ENCODE data around the gene CHST3. TPM values are rescaled to one million over a fixed set of nuclear protein-coding genes. Genes with fewer than 3 reads are reported as not detected.
A peak's percentile ranks its signal among the peaks of the same experiment; 100 is the strongest.

Gene CHST3
- total RNA-seq, 1 experiment from 2014 or later = 10.0 TPM

DNA sequence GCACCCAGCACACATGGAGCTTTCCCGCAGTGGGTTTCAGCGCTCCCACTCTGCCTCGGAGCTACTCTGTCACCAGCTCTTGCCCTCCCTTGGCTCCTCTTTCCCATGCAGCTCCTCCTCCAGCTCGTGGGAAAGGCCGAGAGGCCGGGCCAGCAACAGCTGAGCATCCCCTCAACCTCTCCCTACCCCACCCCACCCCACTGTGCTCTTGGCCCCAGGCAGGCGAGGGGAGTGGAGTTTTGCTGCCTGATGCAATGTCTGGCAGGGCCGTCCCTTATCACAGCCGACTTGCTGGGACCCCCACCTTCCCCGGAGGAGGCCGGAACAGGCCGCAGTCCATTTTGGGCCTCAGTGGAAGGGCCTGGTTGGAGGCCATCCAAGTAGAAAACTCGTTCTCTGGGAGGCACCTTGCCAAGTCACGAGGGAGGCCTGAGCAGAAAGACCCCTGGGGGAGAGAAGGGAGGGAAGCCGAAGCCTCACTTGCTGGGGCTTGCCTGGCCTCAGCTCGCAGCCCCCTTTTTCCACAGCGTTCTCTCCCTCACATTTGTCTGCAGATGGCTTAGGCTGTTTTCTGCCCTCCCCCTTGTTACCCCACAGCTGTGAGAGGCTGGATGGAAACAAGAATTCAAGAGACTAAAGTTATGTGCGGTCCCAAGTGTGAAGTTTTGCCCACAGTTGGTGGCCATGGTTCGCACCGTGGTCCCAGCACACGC, 35.3 kb downstream of the CHST3 start:
- Histone ChIP-seq H3K27ac (ENCODE audit: low read depth, low read length, poor library complexity, severe bottlenecking) (peak overlapping the region; percentile 39), H3K27me3 (replicated peaks; ENCODE audit: insufficient read depth, low read depth, low read length, poor library complexity) (no peaks in the 10 kb centered on the region), H3K4me1 (ENCODE audit: insufficient read depth, low read length, poor library complexity, severe bottlenecking) (peaks cover 19% of the 10 kb centered on the region), H3K36me3 (ENCODE audit: insufficient read depth, low read length, poor library complexity, severe bottlenecking) (no peaks in the 10 kb centered on the region), H3K9me3 (ENCODE audit: low read depth, low read length, poor library complexity, severe bottlenecking) (no peaks in the 10 kb centered on the region), H3K4me3 (ENCODE audit: low read depth, low read length, poor library complexity, severe bottlenecking) (no peak overlapping the region)
- no peak for TF ChIP-seq EZH2 (IDR thresholded peaks at IDR 0.05; ENCODE audit: borderline replicate concordance, low read depth, low read length, poor library complexity, severe bottlenecking)
- TF ChIP-seq, protein P1, sequence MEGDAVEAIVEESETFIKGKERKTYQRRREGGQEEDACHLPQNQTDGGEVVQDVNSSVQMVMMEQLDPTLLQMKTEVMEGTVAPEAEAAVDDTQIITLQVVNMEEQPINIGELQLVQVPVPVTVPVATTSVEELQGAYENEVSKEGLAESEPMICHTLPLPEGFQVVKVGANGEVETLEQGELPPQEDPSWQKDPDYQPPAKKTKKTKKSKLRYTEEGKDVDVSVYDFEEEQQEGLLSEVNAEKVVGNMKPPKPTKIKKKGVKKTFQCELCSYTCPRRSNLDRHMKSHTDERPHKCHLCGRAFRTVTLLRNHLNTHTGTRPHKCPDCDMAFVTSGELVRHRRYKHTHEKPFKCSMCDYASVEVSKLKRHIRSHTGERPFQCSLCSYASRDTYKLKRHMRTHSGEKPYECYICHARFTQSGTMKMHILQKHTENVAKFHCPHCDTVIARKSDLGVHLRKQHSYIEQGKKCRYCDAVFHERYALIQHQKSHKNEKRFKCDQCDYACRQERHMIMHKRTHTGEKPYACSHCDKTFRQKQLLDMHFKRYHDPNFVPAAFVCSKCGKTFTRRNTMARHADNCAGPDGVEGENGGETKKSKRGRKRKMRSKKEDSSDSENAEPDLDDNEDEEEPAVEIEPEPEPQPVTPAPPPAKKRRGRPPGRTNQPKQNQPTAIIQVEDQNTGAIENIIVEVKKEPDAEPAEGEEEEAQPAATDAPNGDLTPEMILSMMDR (conservative IDR thresholded peaks at IDR 0.05; ENCODE audit: low read depth, low read length) = no peak
- no TSS peak for BruUV-seq (replicated peaks)
- peak; percentile 37 for DNase-seq (ENCODE audit: low spot score)
- ChIA-PET CTCF (interaction anchor here (0.6 kb wide), 1 partner anchor 103 kb away, joined by 3 read pairs; no protein-coding TSS in a partner anchor), POLR2A (ENCODE audit: low non-redundant PET) (interaction anchor here (0.6 kb wide), 1 partner anchor 11 kb away, joined by 3 read pairs; no protein-coding TSS in a partner anchor)
- intact Hi-C loops (cut with micrococcal nuclease; ENCODE audit: unreplicated experiment) = no loop called here

DNA sequence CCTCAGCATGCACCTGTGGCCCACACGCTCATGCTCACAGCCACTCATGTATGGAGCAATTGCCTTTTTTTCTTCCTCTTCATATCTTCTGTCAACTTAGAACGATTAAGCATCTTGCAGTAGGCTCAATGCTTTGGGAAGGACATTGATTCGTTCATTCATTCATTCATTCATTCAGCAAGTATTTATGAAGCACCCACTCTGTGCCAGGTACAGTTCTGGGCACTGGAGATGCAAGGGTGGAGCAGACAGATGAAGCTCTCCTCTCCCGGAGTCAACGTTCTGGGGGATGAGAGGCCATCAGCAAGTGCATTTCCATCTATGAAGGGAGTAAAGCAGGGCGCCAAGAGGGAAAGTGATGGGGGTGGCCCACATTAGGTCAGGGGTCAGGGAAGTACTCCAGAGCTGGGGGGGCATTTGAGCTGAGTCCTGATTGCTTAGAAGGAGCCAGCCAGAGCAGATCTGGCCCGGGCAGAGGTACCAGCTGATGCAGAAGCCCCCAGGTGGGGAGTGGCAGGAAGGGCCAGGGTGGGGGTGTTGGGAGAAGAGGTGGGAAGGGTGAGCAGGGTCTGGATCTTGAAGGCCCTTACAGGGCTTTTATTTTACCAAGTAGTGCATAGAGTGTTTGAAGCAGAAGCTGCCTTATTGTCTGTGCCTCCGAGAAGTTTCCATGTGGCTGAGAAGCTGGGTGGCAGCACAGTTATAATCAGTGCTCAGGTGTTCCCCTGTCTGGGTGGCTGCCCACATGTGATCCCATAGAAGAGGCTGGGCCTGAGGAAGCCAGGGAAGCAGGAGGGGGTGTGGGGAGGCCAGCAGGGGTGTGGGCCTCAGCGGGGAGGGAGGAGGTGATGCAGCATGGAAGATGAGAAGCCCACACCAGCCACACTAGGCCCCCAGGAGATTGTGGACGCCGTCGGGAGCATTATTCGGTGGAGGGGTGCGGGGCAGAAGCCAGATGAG, 36.2 kb downstream of the CHST3 start:
- ChIA-PET CTCF (interaction anchor here (0.6 kb wide), 1 partner anchor 104 kb away, joined by 3 read pairs; no protein-coding TSS in a partner anchor), POLR2A (ENCODE audit: low non-redundant PET) (no interaction called here)
- no peaks in the 10 kb centered on the region for H3K36me3 ChIP-seq (ENCODE audit: insufficient read depth, low read length, poor library complexity, severe bottlenecking)

DNA sequence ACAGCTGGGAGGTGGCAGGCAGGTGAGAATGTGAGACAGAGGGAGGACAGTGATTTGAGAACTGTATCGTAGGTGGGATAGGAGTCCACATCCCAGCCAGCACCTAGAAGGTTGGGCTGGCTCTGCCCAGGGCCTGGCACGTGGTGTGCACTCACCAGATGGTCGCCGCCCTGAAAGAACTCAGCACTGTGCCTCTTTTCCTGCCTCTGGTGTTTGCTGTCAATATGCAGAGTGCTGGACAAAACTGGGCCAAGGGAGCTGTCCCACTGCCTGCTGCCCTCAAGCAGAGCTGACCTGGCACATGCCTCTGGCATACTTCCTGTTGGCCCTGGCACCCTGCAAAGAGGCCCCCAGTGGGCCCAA, 36.8 kb downstream of the CHST3 start:
- intact Hi-C loops (cut with micrococcal nuclease; ENCODE audit: unreplicated experiment) = no loop called here
- H3K9me3 ChIP-seq (ENCODE audit: low read depth, low read length, poor library complexity, severe bottlenecking) = no peaks in the 10 kb centered on the region
- no TSS peak for BruUV-seq (replicated peaks)
- TF ChIP-seq, protein P1 (conservative IDR thresholded peaks at IDR 0.05; ENCODE audit: low read depth, low read length) = no peak
- H3K27ac ChIP-seq (ENCODE audit: low read depth, low read length, poor library complexity, severe bottlenecking) = peak overlapping the region; percentile 42
- CTCF ChIA-PET = no interaction called here
- DNase-seq (ENCODE audit: low spot score) = no peak
- no peaks in the 10 kb centered on the region for H3K27me3 ChIP-seq (replicated peaks; ENCODE audit: insufficient read depth, low read depth, low read length, poor library complexity)
- POLR2A ChIA-PET (ENCODE audit: low non-redundant PET) = no interaction called here
- peaks cover 19% of the 10 kb centered on the region for H3K4me1 ChIP-seq (ENCODE audit: insufficient read depth, low read length, poor library complexity, severe bottlenecking)
- no peaks in the 10 kb centered on the region for H3K36me3 ChIP-seq (ENCODE audit: insufficient read depth, low read length, poor library complexity, severe bottlenecking)
- no peak overlapping the region for H3K4me3 ChIP-seq (ENCODE audit: low read depth, low read length, poor library complexity, severe bottlenecking)

More for the DNA sequence above, 36.2 kb downstream of the CHST3 start:
- Histone ChIP-seq H3K9me3 (ENCODE audit: low read depth, low read length, poor library complexity, severe bottlenecking) (no peaks in the 10 kb centered on the region), H3K27me3 (replicated peaks; ENCODE audit: insufficient read depth, low read depth, low read length, poor library complexity) (no peaks in the 10 kb centered on the region), H3K4me1 (ENCODE audit: insufficient read depth, low read length, poor library complexity, severe bottlenecking) (peaks cover 19% of the 10 kb centered on the region), H3K4me3 (ENCODE audit: low read depth, low read length, poor library complexity, severe bottlenecking) (no peak overlapping the region), H3K27ac (ENCODE audit: low read depth, low read length, poor library complexity, severe bottlenecking) (peak overlapping the region; percentile 42)
- TF ChIP-seq, protein P1 (conservative IDR thresholded peaks at IDR 0.05; ENCODE audit: low read depth, low read length) = no peak
- TF ChIP-seq EZH2 (IDR thresholded peaks at IDR 0.05; ENCODE audit: borderline replicate concordance, low read depth, low read length, poor library complexity, severe bottlenecking) = no peak
- no peak for DNase-seq (ENCODE audit: low spot score)
- intact Hi-C loops (cut with micrococcal nuclease; ENCODE audit: unreplicated experiment) = no loop called here
- BruUV-seq (replicated peaks) = no TSS peak

All from A673 (cell line).